Naive thymus-derived CD4-positive, alpha-beta T cell (primary cell): Measurements from ENCODE around the gene CNNM3. TPM values are rescaled to one million over a fixed set of nuclear protein-coding genes. Genes with fewer than 3 reads are reported as not detected.

Experiments used
- ATAC-seq: fragments of 150-1000 bp; cut with Tn5 transposase; 2 replicates; pipeline ENCODE4 v1.10.0; 2021; ENCODE audit warnings: mild to moderate bottlenecking, moderate library complexity
- CTCF ChIA-PET: fragments of 350-600 bp; sonication (Branson Sonifier 250); formaldehyde crosslinking; loops from one replicate; lab custom pipeline; 2021; ENCODE audit warnings: antibody characterized with exemption; lab: Charles Lee
- POLR2A ChIA-PET: fragments of 350-600 bp; sonication (Branson Sonifier 250); formaldehyde crosslinking; loops from one replicate; lab custom pipeline; 2021; ENCODE audit warnings: antibody characterized with exemption, inconsistent platforms; lab: Charles Lee
- DNase-seq, 9 donors: peaks; one replicate each; pipeline versions ENCODE4 v3.0.0 to v3.0.0-alpha.2; 2020 to 2022; ENCODE audit warnings: mixed read lengths in 1 of 9
- H3K27ac ChIP-seq: one replicate; pipeline ENCODE4 v1.7.0; 2013; ENCODE audit warnings: mild to moderate bottlenecking, low read depth, low read length, moderate library complexity
- H3K27me3 ChIP-seq, 2 donors: one replicate each; pipeline ENCODE4 v1.7.0; 2013; ENCODE audit warnings: low read length in 2 of 2, mild to moderate bottlenecking in 2 of 2, moderate library complexity in 2 of 2; ENCODE audit not compliant: control insufficient read depth in 2 of 2, insufficient read depth in 2 of 2
- H3K36me3 ChIP-seq, 3 experiments: 1 replicate in 2 of 3; 2 replicates in 1 of 3; pipeline ENCODE4 v1.7.0; 2013; ENCODE audit warnings: low read length in 3 of 3, mild to moderate bottlenecking in 3 of 3, moderate library complexity in 1 of 3; ENCODE audit not compliant: insufficient read depth in 3 of 3, control insufficient read depth in 2 of 3
- H3K4me1 ChIP-seq, 2 donors: one replicate each; pipeline ENCODE4 v1.7.0; 2013; ENCODE audit warnings: low read length in 2 of 2, mild to moderate bottlenecking in 2 of 2, moderate library complexity in 1 of 2; ENCODE audit not compliant: control insufficient read depth in 2 of 2, insufficient read depth in 2 of 2
- H3K4me3 ChIP-seq: 2 replicates; pipeline ENCODE4 v1.7.0; 2013; ENCODE audit warnings: mild to moderate bottlenecking, low read length
- H3K9me3 ChIP-seq, 3 experiments: 1 replicate in 2 of 3; 2 replicates in 1 of 3; pipeline ENCODE4 v1.7.0; 2013; ENCODE audit warnings: low read length in 3 of 3; ENCODE audit not compliant: control insufficient read depth in 2 of 3
- H3K27ac Mint-ChIP-seq, 9 donors: one replicate each; pipeline ENCODE4 v1.8.0; 2020 to 2022; ENCODE audit warnings: mixed read lengths in 9 of 9, mild to moderate bottlenecking in 8 of 9, moderate library complexity in 5 of 9, inconsistent platforms in 2 of 9
- H3K27me3 Mint-ChIP-seq, 5 donors: one replicate each; pipeline ENCODE4 v1.8.0; 2021 to 2022; ENCODE audit warnings: mixed read lengths in 5 of 5, mild to moderate bottlenecking in 1 of 5
- H3K36me3 Mint-ChIP-seq, 5 donors: one replicate each; pipeline ENCODE4 v1.8.0; 2020 to 2022; ENCODE audit warnings: mixed read lengths in 5 of 5, mild to moderate bottlenecking in 3 of 5, inconsistent platforms in 1 of 5
- H3K4me1 Mint-ChIP-seq, 7 donors: one replicate each; pipeline ENCODE4 v1.8.0; 2020 to 2022; ENCODE audit warnings: mixed read lengths in 7 of 7, mild to moderate bottlenecking in 3 of 7, inconsistent platforms in 1 of 7
- H3K4me3 Mint-ChIP-seq, 10 donors: one replicate each; pipeline ENCODE4 v1.8.0; 2020 to 2022; ENCODE audit warnings: mild to moderate bottlenecking in 10 of 10, mixed read lengths in 10 of 10, moderate library complexity in 6 of 10, inconsistent platforms in 2 of 10
- H3K9me3 Mint-ChIP-seq, 11 donors: one replicate each; pipeline ENCODE4 v1.8.0; 2020 to 2022; ENCODE audit warnings: mixed read lengths in 11 of 11, mild to moderate bottlenecking in 4 of 11, inconsistent platforms in 1 of 11, moderate library complexity in 1 of 11
- intact Hi-C, 2 donors: fragments of 100-400 bp; cut with micrococcal nuclease; formaldehyde crosslinking; loops; one replicate each; pipeline ENCODE4 v1.15.1; 2023
- polyA plus RNA-seq, 2 donors: library from polyadenylated mRNA; unstranded; fragments of 300-500 nt; fragmentation: Illumina TruSeq; gene quantifications; one replicate each; pipeline ENCODE4 v1.2.3, GENCODE V29; 2021
- total RNA-seq, 6 experiments: library from RNA in 5 of 6; stranded (reverse) in 5 of 6; gene quantifications; 1 replicate in 5 of 6; 2 replicates in 1 of 6; pipeline ENCODE4 v1.2.3 and lab custom pipeline; 2021 to 2026

The CNNM3 gene
- total RNA-seq (10 to 100 TPM; 32.1 to 51.5 (median 44.6) TPM), polyA plus RNA-seq (1 to 10 TPM; 4.0 to 5.8 TPM), total RNA-seq (lab: John Stamatoyannopoulos, UW) (45.1 reads per million, percentile 69 among the genes with 10 or more reads in this experiment)

DNA sequence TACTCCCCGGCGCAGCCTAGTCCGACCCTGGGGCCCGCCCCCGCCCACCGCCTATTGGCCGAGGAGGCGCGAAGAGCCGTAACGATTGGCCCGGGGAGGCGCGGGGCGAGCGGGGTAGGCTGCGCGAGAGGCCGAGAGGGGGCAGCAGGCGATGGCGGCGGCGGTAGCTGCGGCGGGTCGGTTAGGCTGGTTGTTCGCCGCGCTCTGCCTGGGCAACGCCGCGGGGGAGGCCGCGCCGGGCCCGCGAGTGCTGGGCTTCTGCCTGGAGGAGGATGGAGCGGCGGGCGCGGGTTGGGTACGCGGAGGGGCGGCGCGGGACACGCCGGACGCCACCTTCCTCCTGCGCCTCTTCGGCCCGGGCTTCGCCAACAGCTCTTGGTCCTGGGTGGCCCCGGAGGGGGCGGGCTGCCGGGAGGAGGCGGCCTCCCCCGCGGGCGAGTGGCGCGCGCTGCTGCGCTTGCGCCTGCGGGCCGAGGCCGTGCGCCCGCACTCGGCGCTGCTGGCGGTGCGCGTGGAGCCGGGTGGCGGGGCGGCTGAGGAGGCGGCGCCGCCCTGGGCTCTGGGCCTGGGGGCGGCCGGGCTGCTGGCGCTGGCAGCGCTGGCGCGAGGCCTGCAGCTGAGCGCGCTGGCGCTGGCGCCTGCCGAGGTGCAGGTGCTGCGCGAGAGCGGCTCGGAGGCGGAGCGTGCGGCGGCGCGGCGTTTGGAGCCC lies at the start of gene CNNM3:
Gene CNNM3 (plus strand): TSS at position 142 of the 709 bp plus-strand sequence. CDS start 10 bp downstream, at position 152.
- Histone ChIP-seq H3K4me1 (peaks cover 37 to 43% of the 10 kb centered on the region in 2 donors), H3K27me3 (no peaks in the 10 kb centered on the region), H3K4me3 (peak within 1 kb of the TSS; percentile 74), H3K27ac (peak within 1 kb of the TSS; percentile 79), H3K9me3 (no peaks in the 10 kb centered on the region), H3K36me3 (peaks cover 0 to 8% (median 0%) of the 10 kb centered on the region in 3 experiments)
- no peaks in the 10 kb centered on the region for H3K27me3 Mint-ChIP-seq
- DNase-seq (peak; percentile 89 to 99 (median 93)), ATAC-seq (peak; percentile 96)
- H3K9me3 Mint-ChIP-seq, result peaks cover 0 to 3% (median 0%) of the 10 kb centered on the region in 11 donors
- peaks cover 36 to 62% (median 58%) of the 10 kb centered on the region in 7 donors for H3K4me1 Mint-ChIP-seq
- intact Hi-C loops, result loop anchor here (1.0 to 5.0 kb wide), 20 partner anchors 10 to 669 kb away; partner anchors contain the start of genes ANKRD39 (in 2 of the 2), CNNM4 (in 2 of the 2), KANSL3 (in 2 of the 2) and LMAN2L (in 2 of the 2)
- POLR2A ChIA-PET, result interaction anchor here (0.6 to 7.0 kb wide), 15 partner anchors 10 to 262 kb away, joined by 3 to 48 read pairs (median 6); partner anchors contain the start of gene ANKRD39
- peaks cover 0 to 12% (median 4%) of the 10 kb centered on the region in 5 donors for H3K36me3 Mint-ChIP-seq
- CTCF ChIA-PET, result interaction anchor here (0.8 to 2.8 kb wide), 7 partner anchors 13 to 296 kb away, joined by 3 to 13 read pairs (median 4); partner anchors contain the start of genes ANKRD36 and ANKRD39
- H3K4me3 Mint-ChIP-seq, result peak within 1 kb of the TSS; percentile 86 to 96 (median 92)
- H3K27ac Mint-ChIP-seq, result peak within 1 kb of the TSS; percentile 75 to 96 (median 86)

GRCh38 chr2:96767135-96767871 lies 48.8 kb upstream of the CNNM3 start:
- peaks cover 0 to 8% (median 0%) of the 10 kb centered on the region in 3 experiments for H3K36me3 ChIP-seq
- no peaks in the 10 kb centered on the region for H3K27me3 Mint-ChIP-seq
- H3K9me3 Mint-ChIP-seq, result no peaks in the 10 kb centered on the region
- POLR2A ChIA-PET, result interaction anchor here (0.9 kb wide), 1 partner anchor 130 kb away, joined by 4 read pairs; no protein-coding TSS in a partner anchor
- no peaks in the 10 kb centered on the region for H3K9me3 ChIP-seq
- H3K27me3 ChIP-seq, result no peaks in the 10 kb centered on the region
- no peak for ATAC-seq
- H3K4me1 ChIP-seq, result peaks cover 23 to 24% of the 10 kb centered on the region in 2 donors
- no peak overlapping the region for H3K4me3 ChIP-seq
- no peak overlapping the region for H3K27ac ChIP-seq
- intact Hi-C loops, result loop anchor here (10.0 kb wide), 3 partner anchors 503 to 1227 kb away; partner anchors contain the start of genes CIAO1 (in 1 of the 2), COX5B (in 1 of the 2), TMEM127 (in 1 of the 2) and TMEM131 (in 1 of the 2)
- H3K4me3 Mint-ChIP-seq, result no peak overlapping the region
- no peak overlapping the region for H3K27ac Mint-ChIP-seq
- H3K36me3 Mint-ChIP-seq, result peaks cover 0 to 9% (median 4%) of the 10 kb centered on the region in 5 donors
- DNase-seq, result no peak
- CTCF ChIA-PET, result interaction anchor here (0.6 kb wide), 1 partner anchor 14 kb away, joined by 3 read pairs; no protein-coding TSS in a partner anchor
- H3K4me1 Mint-ChIP-seq, result peaks cover 37 to 50% (median 48%) of the 10 kb centered on the region in 7 donors

- H3K27me3 ChIP-seq, result no peaks in the 10 kb centered on the region
- Mint-ChIP-seq H3K4me1 (peaks cover 32 to 50% (median 48%) of the 10 kb centered on the region in 7 donors), H3K27me3 (no peaks in the 10 kb centered on the region), H3K36me3 (peaks cover 0 to 8% (median 4%) of the 10 kb centered on the region in 5 donors), H3K4me3 (no peak overlapping the region), H3K27ac (peak overlapping the region in 2 of 9 donors; percentile 42 to 78), H3K9me3 (no peaks in the 10 kb centered on the region)
- H3K9me3 ChIP-seq, result no peaks in the 10 kb centered on the region
- H3K36me3 ChIP-seq, result peaks cover 0 to 8% (median 0%) of the 10 kb centered on the region in 3 experiments
- no peak overlapping the region for H3K27ac ChIP-seq
- H3K4me3 ChIP-seq, result no peak overlapping the region
- peaks cover 18 to 23% of the 10 kb centered on the region in 2 donors for H3K4me1 ChIP-seq
- ChIA-PET POLR2A (no interaction called here), CTCF (interaction anchor here (1.0 kb wide), 1 partner anchor 220 kb away, joined by 3 read pairs; no protein-coding TSS in a partner anchor)
- DNase-seq (no peak), ATAC-seq (no peak)
- intact Hi-C loops, result loop anchor here (10.0 kb wide), 3 partner anchors 503 to 1227 kb away; partner anchors contain the start of genes CIAO1 (in 1 of the 2), COX5B (in 1 of the 2), TMEM127 (in 1 of the 2) and TMEM131 (in 1 of the 2)
Measured at GRCh38 chr2:96768083-96768561, 47.9 kb upstream of the CNNM3 start.

DNA sequence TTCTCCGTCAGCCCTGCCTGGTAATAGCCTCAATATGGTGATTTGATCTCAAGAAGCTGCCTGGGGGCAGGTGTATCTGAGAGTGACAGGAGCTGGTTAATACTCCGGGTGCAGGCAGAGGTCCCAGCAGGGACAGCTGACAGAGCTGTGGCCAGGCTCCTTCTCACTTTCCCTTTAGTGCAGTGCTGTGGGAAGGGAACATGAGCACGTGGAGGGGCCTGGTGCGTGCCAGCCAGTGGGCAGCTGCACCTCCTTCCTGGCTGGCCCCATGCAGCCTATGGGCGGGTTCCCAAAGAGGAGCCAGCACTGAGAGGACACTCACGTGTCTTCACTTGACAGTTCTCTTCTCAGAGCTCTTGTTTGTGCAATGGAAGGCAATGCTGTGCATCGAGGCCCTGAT lies 46.3 kb upstream of the CNNM3 start:
- no peak overlapping the region for H3K27ac ChIP-seq
- ChIA-PET POLR2A (interaction anchor here (1.4 kb wide), 1 partner anchor 8 kb away, joined by 3 read pairs; no protein-coding TSS in a partner anchor), CTCF (interaction anchor here (0.6 kb wide), 2 partner anchors 14 to 127 kb away, joined by 3 read pairs; no protein-coding TSS in a partner anchor)
- H3K27me3 ChIP-seq, result no peaks in the 10 kb centered on the region
- DNase-seq (no peak), ATAC-seq (no peak)
- no peaks in the 10 kb centered on the region for H3K9me3 Mint-ChIP-seq
- peaks cover 0 to 8% (median 4%) of the 10 kb centered on the region in 5 donors for H3K36me3 Mint-ChIP-seq
- no peak overlapping the region for H3K4me3 Mint-ChIP-seq
- no peaks in the 10 kb centered on the region for H3K9me3 ChIP-seq
- no peak overlapping the region for H3K27ac Mint-ChIP-seq
- no peak overlapping the region for H3K4me3 ChIP-seq
- peaks cover 24 to 45% (median 40%) of the 10 kb centered on the region in 7 donors for H3K4me1 Mint-ChIP-seq
- H3K4me1 ChIP-seq, result peaks cover 11 to 12% of the 10 kb centered on the region in 2 donors
- peaks cover 0 to 8% (median 0%) of the 10 kb centered on the region in 3 experiments for H3K36me3 ChIP-seq
- no peaks in the 10 kb centered on the region for H3K27me3 Mint-ChIP-seq
- intact Hi-C loops, result loop anchor here (10.0 kb wide), 3 partner anchors 505 to 1225 kb away; partner anchors contain the start of genes CIAO1 (in 1 of the 2), COX5B (in 1 of the 2), TMEM127 (in 1 of the 2) and TMEM131 (in 1 of the 2)

- ATAC-seq (no peak), DNase-seq (no peak)
- intact Hi-C loops, result no loop called here
- H3K27me3 ChIP-seq, result no peaks in the 10 kb centered on the region
- Mint-ChIP-seq H3K9me3 (no peaks in the 10 kb centered on the region), H3K27me3 (no peaks in the 10 kb centered on the region), H3K4me3 (no peak overlapping the region), H3K36me3 (peaks cover 0 to 10% (median 4%) of the 10 kb centered on the region in 5 donors), H3K4me1 (peaks cover 24 to 45% (median 41%) of the 10 kb centered on the region in 7 donors), H3K27ac (no peak overlapping the region)
- H3K27ac ChIP-seq, result no peak overlapping the region
- no peak overlapping the region for H3K4me3 ChIP-seq
- CTCF ChIA-PET, result no interaction called here
- peaks cover 0 to 8% (median 0%) of the 10 kb centered on the region in 3 experiments for H3K36me3 ChIP-seq
- H3K4me1 ChIP-seq, result peaks cover 11 to 12% of the 10 kb centered on the region in 2 donors
- no peaks in the 10 kb centered on the region for H3K9me3 ChIP-seq
- POLR2A ChIA-PET, result interaction anchor here (1.4 kb wide), 1 partner anchor 9 kb away, joined by 3 read pairs; no protein-coding TSS in a partner anchor
Measured at GRCh38 chr2:96770442-96771202, 45.4 kb upstream of the CNNM3 start.
